Left ventricle myocardium inferior (tissue), 1 donor: Measurements from ENCODE around the gene CORO7. TPM values are rescaled to one million over a fixed set of nuclear protein-coding genes. Genes with fewer than 3 reads are reported as not detected.

ENCODE experiments used
- DNase-seq: peaks from one replicate; pipeline ENCODE4 v3.0.0-alpha.2; 2020
- H3K27ac ChIP-seq: fragments of 200-600 bp; replicated peaks from 2 replicates; pipeline ENCODE4 v1.8.0; 2021
- H3K27me3 ChIP-seq: fragments of 200-600 bp; 2 replicates; pipeline ENCODE4 v1.8.0; 2021; ENCODE audit warnings: low read depth
- H3K36me3 ChIP-seq: fragments of 200-600 bp; 2 replicates; pipeline ENCODE4 v1.8.0; 2021
- H3K4me1 ChIP-seq: fragments of 200-600 bp; 2 replicates; pipeline ENCODE4 v1.8.0; 2021
- H3K4me3 ChIP-seq: fragments of 200-600 bp; 2 replicates; pipeline ENCODE4 v1.8.0; 2021; ENCODE audit warnings: mild to moderate bottlenecking, moderate library complexity
- H3K9me3 ChIP-seq: fragments of 200-600 bp; replicated peaks from 2 replicates; pipeline ENCODE4 v1.8.0; 2021
- intact Hi-C: fragments of 100-400 bp; cut with micrococcal nuclease; formaldehyde crosslinking; loops from one replicate; pipeline ENCODE4 v1.11.0; 2022
- total RNA-seq: library from RNA; stranded (reverse); fragmentation: NEBNext Ultra II Directional; extraction: Animal tissue kit (Norgen Biotek cat#: 25700); gene quantifications from one replicate; pipeline ENCODE4 v1.2.1, GENCODE V29; 2021
- TF ChIP-seq, protein P1 (sequence below): fragments of 200-600 bp; IDR thresholded peaks from 2 replicates; pipeline ENCODE4 v1.8.0; 2021; ENCODE audit warnings: antibody characterized with exemption, mild to moderate bottlenecking, borderline replicate concordance
- donor health status: DM: no; HTN: yes; CAD: no; lungs with severe emphysema.

Gene CORO7
- total RNA-seq, 1 donor from 2014 or later, result 12.5 TPM

DNA sequence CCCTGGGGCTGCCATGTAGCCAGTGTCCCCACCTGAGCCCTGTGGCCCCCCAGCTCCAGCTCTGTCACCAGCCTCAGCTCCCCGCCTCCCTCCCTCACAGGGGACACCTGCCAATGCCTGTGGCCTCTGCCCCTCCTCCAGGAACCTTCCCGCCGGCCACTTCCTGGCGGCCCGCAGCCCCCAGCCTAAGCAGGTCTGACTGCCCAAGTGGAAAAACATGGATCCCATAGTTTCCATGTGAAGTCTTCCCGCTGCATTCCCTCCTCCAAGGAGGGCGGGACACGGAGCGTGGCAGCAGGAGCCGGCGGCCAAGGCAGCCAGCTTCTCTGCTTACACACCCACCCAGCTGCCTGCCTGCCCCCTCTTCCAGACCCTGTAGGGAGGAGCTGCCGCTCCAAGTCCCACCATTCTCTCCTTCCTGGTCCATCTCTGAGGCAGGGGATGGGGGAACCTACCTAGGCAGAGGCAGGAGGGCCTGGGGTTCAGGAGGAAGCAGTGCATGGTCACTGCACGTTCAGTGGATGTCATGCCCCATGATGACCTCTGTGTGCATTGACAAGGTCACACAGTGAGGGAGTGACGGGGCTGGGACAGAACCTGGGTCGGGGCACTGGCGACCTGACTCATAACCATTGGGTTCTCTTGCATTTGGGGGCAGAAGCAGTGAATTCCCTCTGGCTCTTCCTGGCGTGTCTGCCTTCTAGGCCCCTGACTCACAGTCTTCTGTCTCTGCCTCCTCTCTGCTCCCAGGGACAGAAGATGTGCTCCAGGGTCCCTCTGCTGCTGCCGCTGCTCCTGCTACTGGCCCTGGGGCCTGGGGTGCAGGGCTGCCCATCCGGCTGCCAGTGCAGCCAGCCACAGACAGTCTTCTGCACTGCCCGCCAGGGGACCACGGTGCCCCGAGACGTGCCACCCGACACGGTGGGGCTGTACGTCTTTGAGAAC, 36.0 kb downstream of the CORO7 start:
- Histone ChIP-seq H3K27ac (peak overlapping the region; percentile 27), H3K36me3 (peaks cover 27% of the 10 kb centered on the region), H3K4me1 (peaks cover 83% of the 10 kb centered on the region), H3K4me3 (no peak overlapping the region), H3K9me3 (no peaks in the 10 kb centered on the region), H3K27me3 (no peaks in the 10 kb centered on the region)
- TF ChIP-seq, protein P1, sequence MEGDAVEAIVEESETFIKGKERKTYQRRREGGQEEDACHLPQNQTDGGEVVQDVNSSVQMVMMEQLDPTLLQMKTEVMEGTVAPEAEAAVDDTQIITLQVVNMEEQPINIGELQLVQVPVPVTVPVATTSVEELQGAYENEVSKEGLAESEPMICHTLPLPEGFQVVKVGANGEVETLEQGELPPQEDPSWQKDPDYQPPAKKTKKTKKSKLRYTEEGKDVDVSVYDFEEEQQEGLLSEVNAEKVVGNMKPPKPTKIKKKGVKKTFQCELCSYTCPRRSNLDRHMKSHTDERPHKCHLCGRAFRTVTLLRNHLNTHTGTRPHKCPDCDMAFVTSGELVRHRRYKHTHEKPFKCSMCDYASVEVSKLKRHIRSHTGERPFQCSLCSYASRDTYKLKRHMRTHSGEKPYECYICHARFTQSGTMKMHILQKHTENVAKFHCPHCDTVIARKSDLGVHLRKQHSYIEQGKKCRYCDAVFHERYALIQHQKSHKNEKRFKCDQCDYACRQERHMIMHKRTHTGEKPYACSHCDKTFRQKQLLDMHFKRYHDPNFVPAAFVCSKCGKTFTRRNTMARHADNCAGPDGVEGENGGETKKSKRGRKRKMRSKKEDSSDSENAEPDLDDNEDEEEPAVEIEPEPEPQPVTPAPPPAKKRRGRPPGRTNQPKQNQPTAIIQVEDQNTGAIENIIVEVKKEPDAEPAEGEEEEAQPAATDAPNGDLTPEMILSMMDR, result no peak
- no peak for DNase-seq
- intact Hi-C loops, result no loop called here

DNA sequence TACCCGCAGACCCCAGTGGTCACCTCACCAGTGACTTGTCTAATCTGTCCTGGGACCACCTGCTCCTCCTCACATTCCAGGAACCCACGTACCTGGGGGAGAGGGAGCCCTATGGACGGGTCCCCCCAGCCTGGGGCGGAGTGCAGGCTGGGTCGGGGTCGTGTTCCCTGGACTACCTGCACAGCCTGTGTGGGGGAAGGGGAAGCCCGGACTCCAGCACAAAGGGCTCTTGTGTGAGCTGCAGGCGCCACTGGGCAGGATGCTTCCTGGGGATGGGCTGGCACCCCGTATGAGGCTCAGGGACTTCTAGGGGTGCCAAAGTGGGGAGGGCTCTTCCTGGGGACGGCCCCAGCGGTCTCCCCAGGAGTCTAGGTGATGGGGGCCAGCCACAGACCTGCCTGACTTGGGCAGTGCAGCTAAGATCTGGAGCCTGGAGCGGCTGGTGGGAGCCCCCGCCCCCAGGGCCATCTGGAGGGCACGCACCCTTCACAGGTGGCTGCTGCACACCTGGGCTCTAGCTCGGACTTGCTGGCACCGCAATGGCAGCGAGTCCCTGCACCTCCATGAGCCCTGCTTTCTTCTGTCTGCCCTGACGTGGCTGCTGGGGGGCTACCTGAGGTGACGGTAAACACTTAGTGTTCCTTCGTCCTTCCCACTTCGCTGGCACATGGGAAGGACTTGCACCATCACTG, 37.3 kb downstream of the CORO7 start:
- Histone ChIP-seq H3K27ac (peak overlapping the region; percentile 82), H3K4me1 (peaks cover 83% of the 10 kb centered on the region), H3K36me3 (peaks cover 27% of the 10 kb centered on the region), H3K9me3 (no peaks in the 10 kb centered on the region), H3K27me3 (no peaks in the 10 kb centered on the region), H3K4me3 (no peak overlapping the region)
- DNase-seq, result no peak
- intact Hi-C loops, result no loop called here
- TF ChIP-seq, protein P1, result no peak

DNA sequence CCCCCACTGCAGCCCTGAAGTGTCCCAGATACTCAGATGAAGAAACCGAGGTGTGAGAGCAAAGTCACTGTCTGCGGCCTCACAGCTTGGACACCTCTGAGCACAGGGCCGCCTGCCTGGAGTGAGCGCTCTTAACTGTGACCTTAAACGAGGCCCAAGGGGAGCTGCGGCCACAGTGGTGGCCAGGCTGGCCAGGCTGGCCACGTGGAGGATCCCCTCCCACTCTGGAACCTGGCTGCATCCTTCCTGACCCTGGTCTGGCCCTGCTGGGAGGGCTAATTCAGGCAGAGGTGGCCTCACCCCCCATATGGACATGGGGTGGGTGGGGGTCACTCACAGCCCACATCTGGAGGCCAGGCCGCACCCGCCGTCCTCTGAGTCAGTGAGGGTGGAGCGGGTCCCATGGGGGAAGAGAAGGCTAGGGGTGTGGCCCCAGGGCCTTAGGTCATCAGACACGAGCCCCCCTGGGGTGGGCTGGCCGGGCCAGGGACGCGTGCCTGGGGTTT, 38.2 kb downstream of the CORO7 start:
- peaks cover 84% of the 10 kb centered on the region for H3K4me1 ChIP-seq
- DNase-seq, result peak; percentile 54
- no peaks in the 10 kb centered on the region for H3K27me3 ChIP-seq
- peak overlapping the region; percentile 82 for H3K27ac ChIP-seq
- peaks cover 27% of the 10 kb centered on the region for H3K36me3 ChIP-seq
- H3K9me3 ChIP-seq, result no peaks in the 10 kb centered on the region
- no peak overlapping the region for H3K4me3 ChIP-seq
- TF ChIP-seq, protein P1, result no peak
- intact Hi-C loops, result no loop called here

DNA sequence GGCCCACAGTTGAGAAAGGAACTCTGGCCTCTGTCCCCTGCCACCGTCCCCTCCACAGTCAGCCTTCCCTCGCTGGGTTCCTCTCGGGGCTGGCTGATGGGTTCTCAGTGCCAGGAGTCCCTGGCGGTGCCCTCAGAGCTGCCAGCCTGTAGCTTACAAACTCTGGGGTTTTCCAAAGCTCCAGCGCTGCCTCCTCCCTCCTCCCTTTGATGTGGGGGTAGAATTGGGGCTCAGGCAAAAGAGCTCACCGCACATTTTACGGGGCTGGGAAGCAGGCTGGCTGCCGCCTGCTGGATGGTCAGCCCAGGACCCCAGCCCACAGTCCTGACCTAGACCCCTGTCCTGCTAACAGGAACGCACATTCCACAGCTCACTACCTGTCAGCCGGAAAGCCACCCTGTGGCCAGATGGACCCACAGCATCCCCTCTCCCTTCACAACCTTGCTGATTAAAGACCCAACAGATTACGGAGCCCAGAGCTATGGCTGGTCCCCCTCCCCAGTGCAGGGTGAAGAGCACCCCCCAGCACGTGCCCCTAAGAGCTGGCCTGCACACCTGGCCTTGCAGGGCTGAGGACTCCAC, 38.7 kb downstream of the CORO7 start:
- H3K9me3 ChIP-seq, result no peaks in the 10 kb centered on the region
- H3K4me1 ChIP-seq, result peaks cover 85% of the 10 kb centered on the region
- no peaks in the 10 kb centered on the region for H3K27me3 ChIP-seq
- H3K4me3 ChIP-seq, result no peak overlapping the region
- TF ChIP-seq, protein P1, result no peak
- peak overlapping the region; percentile 82 for H3K27ac ChIP-seq
- intact Hi-C loops, result no loop called here
- H3K36me3 ChIP-seq, result peaks cover 22% of the 10 kb centered on the region
- DNase-seq, result no peak

DNA sequence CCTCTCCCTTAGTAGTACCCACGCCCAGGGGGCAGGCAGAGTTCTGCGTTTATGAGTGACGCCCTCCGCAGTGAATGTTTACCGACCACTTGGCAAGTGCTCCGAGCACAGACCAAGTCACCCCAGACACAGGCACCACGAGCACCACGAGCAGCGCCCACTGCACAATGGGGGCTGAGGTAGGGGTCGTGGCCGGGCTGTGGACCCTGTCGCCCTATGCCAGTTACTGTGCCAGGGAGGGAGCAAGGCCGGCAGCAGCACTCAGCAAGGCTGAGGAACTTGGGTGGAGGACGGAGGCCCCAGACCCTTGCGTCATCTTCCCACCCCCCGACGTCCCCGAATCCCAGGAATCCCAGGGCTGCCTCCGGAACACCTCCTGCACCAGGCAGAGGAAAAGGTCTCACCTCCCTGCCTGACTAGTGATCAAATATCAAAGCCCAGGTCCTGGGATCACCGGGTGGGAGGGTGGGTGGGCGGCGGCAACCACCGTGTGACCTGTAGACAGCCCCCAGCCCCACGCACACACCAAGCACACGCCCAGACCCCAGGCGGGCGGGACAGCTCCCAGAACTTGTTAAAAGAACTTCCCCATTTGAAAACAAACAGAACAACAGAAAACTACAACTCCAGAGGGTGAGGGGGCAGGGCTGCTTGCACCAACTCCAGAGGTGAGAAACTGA, 39.4 kb downstream of the CORO7 start:
- H3K36me3 ChIP-seq, result peaks cover 16% of the 10 kb centered on the region
- H3K9me3 ChIP-seq, result no peaks in the 10 kb centered on the region
- DNase-seq, result no peak
- TF ChIP-seq, protein P1, result no peak
- intact Hi-C loops, result no loop called here
- peak overlapping the region; percentile 82 for H3K27ac ChIP-seq
- peak overlapping the region; percentile 75 for H3K4me3 ChIP-seq
- H3K4me1 ChIP-seq, result peaks cover 85% of the 10 kb centered on the region
- no peaks in the 10 kb centered on the region for H3K27me3 ChIP-seq
